ENCODE data around the gene CREB5.
A peak's percentile ranks its signal among the peaks of the same experiment; 100 is the strongest.

CREB5 gene, protein sequence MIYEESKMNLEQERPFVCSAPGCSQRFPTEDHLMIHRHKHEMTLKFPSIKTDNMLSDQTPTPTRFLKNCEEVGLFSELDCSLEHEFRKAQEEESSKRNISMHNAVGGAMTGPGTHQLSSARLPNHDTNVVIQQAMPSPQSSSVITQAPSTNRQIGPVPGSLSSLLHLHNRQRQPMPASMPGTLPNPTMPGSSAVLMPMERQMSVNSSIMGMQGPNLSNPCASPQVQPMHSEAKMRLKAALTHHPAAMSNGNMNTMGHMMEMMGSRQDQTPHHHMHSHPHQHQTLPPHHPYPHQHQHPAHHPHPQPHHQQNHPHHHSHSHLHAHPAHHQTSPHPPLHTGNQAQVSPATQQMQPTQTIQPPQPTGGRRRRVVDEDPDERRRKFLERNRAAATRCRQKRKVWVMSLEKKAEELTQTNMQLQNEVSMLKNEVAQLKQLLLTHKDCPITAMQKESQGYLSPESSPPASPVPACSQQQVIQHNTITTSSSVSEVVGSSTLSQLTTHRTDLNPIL

GRCh38 chr7:28411876-28412662, at the start of gene CREB5:
Gene CREB5 (plus strand): TSS chr7:28412518. CDS start chr7:28412915, 397 bp downstream.
- ATAC-seq (ENCODE audit: low read depth): no peak
- no peak within 1 kb of the TSS for H3K4me3 ChIP-seq (ENCODE audit: severe bottlenecking)
- TF ChIP-seq, protein P1, sequence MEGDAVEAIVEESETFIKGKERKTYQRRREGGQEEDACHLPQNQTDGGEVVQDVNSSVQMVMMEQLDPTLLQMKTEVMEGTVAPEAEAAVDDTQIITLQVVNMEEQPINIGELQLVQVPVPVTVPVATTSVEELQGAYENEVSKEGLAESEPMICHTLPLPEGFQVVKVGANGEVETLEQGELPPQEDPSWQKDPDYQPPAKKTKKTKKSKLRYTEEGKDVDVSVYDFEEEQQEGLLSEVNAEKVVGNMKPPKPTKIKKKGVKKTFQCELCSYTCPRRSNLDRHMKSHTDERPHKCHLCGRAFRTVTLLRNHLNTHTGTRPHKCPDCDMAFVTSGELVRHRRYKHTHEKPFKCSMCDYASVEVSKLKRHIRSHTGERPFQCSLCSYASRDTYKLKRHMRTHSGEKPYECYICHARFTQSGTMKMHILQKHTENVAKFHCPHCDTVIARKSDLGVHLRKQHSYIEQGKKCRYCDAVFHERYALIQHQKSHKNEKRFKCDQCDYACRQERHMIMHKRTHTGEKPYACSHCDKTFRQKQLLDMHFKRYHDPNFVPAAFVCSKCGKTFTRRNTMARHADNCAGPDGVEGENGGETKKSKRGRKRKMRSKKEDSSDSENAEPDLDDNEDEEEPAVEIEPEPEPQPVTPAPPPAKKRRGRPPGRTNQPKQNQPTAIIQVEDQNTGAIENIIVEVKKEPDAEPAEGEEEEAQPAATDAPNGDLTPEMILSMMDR (IDR thresholded peaks at IDR 0.05; ENCODE audit: poor library complexity, severe bottlenecking): peak; percentile 39
- peaks cover 26% of the 10 kb centered on the region for H3K27me3 ChIP-seq (ENCODE audit: insufficient read depth, poor library complexity, severe bottlenecking)
- no peaks in the 10 kb centered on the region for H3K36me3 ChIP-seq (ENCODE audit: low read depth)
- H3K9me3 ChIP-seq (ENCODE audit: severe bottlenecking): no peaks in the 10 kb centered on the region
- no peak for DNase-seq (ENCODE audit: low spot score)
- H3K4me1 ChIP-seq (ENCODE audit: insufficient read depth, poor library complexity, severe bottlenecking): peaks cover 21% of the 10 kb centered on the region
- H3K27ac ChIP-seq (ENCODE audit: poor library complexity, severe bottlenecking): no peak within 1 kb of the TSS

GRCh38 chr7:28362812-28363211, 49.5 kb upstream of the CREB5 start:
- DNase-seq (ENCODE audit: low spot score) (no peak), ATAC-seq (ENCODE audit: low read depth) (no peak)
- no peaks in the 10 kb centered on the region for H3K9me3 ChIP-seq (ENCODE audit: severe bottlenecking)
- H3K36me3 ChIP-seq (ENCODE audit: low read depth): no peaks in the 10 kb centered on the region
- TF ChIP-seq, protein P1 (IDR thresholded peaks at IDR 0.05; ENCODE audit: poor library complexity, severe bottlenecking): peak; percentile 31
- H3K27ac ChIP-seq (ENCODE audit: poor library complexity, severe bottlenecking): no peak overlapping the region
- peaks cover 14% of the 10 kb centered on the region for H3K4me1 ChIP-seq (ENCODE audit: insufficient read depth, poor library complexity, severe bottlenecking)
- no peaks in the 10 kb centered on the region for H3K27me3 ChIP-seq (ENCODE audit: insufficient read depth, poor library complexity, severe bottlenecking)
- H3K4me3 ChIP-seq (ENCODE audit: severe bottlenecking): no peak overlapping the region

- no peak for DNase-seq (ENCODE audit: low spot score)
- Histone ChIP-seq H3K4me1 (ENCODE audit: insufficient read depth, poor library complexity, severe bottlenecking) (peaks cover 4% of the 10 kb centered on the region), H3K9me3 (ENCODE audit: severe bottlenecking) (no peaks in the 10 kb centered on the region)
Measured at GRCh38 chr7:28364082-28364481, 48.2 kb upstream of the CREB5 start.

GRCh38 chr7:28369523-28369922, 42.8 kb upstream of the CREB5 start:
- Histone ChIP-seq H3K27me3 (ENCODE audit: insufficient read depth, poor library complexity, severe bottlenecking) (no peaks in the 10 kb centered on the region), H3K9me3 (ENCODE audit: severe bottlenecking) (no peaks in the 10 kb centered on the region), H3K36me3 (ENCODE audit: low read depth) (no peaks in the 10 kb centered on the region), H3K4me3 (ENCODE audit: severe bottlenecking) (no peak overlapping the region), H3K27ac (ENCODE audit: poor library complexity, severe bottlenecking) (no peak overlapping the region), H3K4me1 (ENCODE audit: insufficient read depth, poor library complexity, severe bottlenecking) (no peaks in the 10 kb centered on the region)
- TF ChIP-seq, protein P1 (IDR thresholded peaks at IDR 0.05; ENCODE audit: poor library complexity, severe bottlenecking): no peak
- ATAC-seq (ENCODE audit: low read depth) (no peak), DNase-seq (ENCODE audit: low spot score) (no peak)

More at GRCh38 chr7:28364082-28364481, 48.2 kb upstream of the CREB5 start:
- H3K27me3 ChIP-seq (ENCODE audit: insufficient read depth, poor library complexity, severe bottlenecking): no peaks in the 10 kb centered on the region
- H3K36me3 ChIP-seq (ENCODE audit: low read depth): no peaks in the 10 kb centered on the region
- no peak for ATAC-seq (ENCODE audit: low read depth)
- TF ChIP-seq, protein P1 (IDR thresholded peaks at IDR 0.05; ENCODE audit: poor library complexity, severe bottlenecking): no peak
- no peak overlapping the region for H3K27ac ChIP-seq (ENCODE audit: poor library complexity, severe bottlenecking)
- H3K4me3 ChIP-seq (ENCODE audit: severe bottlenecking): no peak overlapping the region

Measured in RWPE2 (cell line).